Neuron (in vitro differentiated cells): ENCODE data around the gene MICALL2.

Experiments used
- H2AFZ ChIP-seq: one replicate; pipeline ENCODE4 v1.6.1; 2013; ENCODE audit warnings: low read depth, mild to moderate bottlenecking, inconsistent platforms, low read length, moderate library complexity
- H3K27me3 ChIP-seq: one replicate; pipeline ENCODE4 v1.6.1; 2013; ENCODE audit warnings: low read length; ENCODE audit not compliant: insufficient read depth
- H3K36me3 ChIP-seq: one replicate; pipeline ENCODE4 v1.6.1; 2013; ENCODE audit warnings: low read length; ENCODE audit not compliant: insufficient read depth
- H3K4me1 ChIP-seq: one replicate; pipeline ENCODE4 v1.6.1; 2013; ENCODE audit warnings: low read length; ENCODE audit not compliant: insufficient read depth
- H3K4me3 ChIP-seq: 2 replicates; pipeline ENCODE4 v1.5.1; 2013; ENCODE audit warnings: mild to moderate bottlenecking, low read length, moderate library complexity
- H3K9me3 ChIP-seq: one replicate; pipeline ENCODE4 v1.6.1; 2013; ENCODE audit warnings: low read length

The MICALL2 gene

DNA sequence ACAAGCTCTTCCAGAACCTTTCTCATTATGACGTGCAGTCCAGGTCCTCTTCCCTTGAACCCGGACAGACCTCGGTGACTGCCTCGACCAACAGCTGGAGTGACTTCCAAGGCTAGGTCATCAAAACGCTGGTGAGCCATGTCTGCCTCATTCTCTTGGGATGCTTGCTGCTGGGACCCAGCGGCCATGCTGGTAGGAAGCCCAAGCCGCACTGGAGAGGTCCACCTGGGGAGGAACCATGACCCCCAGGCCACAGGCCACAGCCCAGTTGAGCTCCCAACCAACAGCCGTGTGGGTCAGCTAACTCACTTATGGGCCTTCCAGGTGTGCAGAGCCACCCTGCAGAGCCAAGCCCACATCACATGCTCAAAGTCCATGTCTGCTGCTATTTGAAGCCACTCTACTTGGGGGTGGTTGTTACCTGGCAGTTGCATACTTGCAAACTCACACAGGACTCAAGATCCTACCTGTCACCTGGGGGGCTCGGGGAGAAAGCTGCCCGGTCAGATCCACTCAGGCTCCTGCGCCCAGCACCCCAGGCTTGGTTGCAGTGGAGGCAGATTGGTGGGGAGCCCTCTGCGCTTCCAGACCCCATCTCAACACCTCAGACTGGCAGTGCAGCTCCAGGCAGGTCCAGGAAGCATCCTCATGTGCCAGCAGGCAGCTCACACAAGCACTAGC, 57.0 kb downstream of the MICALL2 start:
- no peaks in the 10 kb centered on the region for H3K36me3 ChIP-seq
- H3K27me3 ChIP-seq: peaks cover 23% of the 10 kb centered on the region
- H3K9me3 ChIP-seq: no peaks in the 10 kb centered on the region
- peaks cover 9% of the 10 kb centered on the region for H3K4me1 ChIP-seq
- H2AFZ ChIP-seq: no peak overlapping the region
- H3K4me3 ChIP-seq: no peak overlapping the region

DNA sequence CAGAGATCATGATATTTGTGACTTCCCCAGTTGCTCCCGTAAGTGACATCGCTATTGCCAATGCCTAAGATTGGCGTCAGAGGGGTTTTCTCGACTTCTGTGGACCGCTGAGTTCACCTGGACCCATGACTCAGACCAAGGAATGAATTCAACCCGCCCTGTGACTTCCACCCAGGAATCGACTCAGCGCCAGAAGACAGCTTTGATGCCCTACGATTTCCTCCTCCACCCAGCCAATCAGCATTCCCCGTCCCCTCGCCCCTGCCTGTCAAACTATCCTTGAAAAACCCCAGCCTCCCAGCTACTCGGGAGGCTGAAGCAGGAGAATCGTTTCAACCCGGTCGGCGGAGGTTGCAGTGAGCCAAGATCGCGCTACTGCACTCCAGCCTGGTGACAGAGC, 58.3 kb downstream of the MICALL2 start:
- no peaks in the 10 kb centered on the region for H3K36me3 ChIP-seq
- no peak overlapping the region for H2AFZ ChIP-seq
- peaks cover 9% of the 10 kb centered on the region for H3K4me1 ChIP-seq
- no peak overlapping the region for H3K4me3 ChIP-seq
- H3K9me3 ChIP-seq: no peaks in the 10 kb centered on the region
- H3K27me3 ChIP-seq: peaks cover 17% of the 10 kb centered on the region

DNA sequence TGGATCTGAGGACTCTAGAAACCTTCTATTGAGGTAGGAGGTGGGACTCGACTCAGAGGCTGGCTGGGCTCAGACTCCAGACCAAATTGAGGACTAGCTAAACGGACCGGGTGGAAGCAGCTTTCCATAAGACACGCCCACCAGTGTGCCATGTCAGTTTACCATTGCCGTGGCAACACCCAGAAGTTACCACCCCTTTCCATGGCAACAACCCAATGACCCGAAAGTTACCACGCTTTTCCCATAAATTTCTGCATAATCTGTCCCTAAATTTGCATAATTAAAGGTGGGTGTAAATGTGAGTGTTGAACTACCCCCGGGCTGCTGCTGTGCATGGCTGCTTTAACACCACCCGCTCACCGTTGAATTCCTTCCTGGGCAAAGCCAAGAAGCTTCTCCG, 58.9 kb downstream of the MICALL2 start:
- H3K4me3 ChIP-seq: no peak overlapping the region
- peaks cover 17% of the 10 kb centered on the region for H3K27me3 ChIP-seq
- H2AFZ ChIP-seq: no peak overlapping the region
- no peaks in the 10 kb centered on the region for H3K9me3 ChIP-seq
- peaks cover 9% of the 10 kb centered on the region for H3K4me1 ChIP-seq
- no peaks in the 10 kb centered on the region for H3K36me3 ChIP-seq

DNA sequence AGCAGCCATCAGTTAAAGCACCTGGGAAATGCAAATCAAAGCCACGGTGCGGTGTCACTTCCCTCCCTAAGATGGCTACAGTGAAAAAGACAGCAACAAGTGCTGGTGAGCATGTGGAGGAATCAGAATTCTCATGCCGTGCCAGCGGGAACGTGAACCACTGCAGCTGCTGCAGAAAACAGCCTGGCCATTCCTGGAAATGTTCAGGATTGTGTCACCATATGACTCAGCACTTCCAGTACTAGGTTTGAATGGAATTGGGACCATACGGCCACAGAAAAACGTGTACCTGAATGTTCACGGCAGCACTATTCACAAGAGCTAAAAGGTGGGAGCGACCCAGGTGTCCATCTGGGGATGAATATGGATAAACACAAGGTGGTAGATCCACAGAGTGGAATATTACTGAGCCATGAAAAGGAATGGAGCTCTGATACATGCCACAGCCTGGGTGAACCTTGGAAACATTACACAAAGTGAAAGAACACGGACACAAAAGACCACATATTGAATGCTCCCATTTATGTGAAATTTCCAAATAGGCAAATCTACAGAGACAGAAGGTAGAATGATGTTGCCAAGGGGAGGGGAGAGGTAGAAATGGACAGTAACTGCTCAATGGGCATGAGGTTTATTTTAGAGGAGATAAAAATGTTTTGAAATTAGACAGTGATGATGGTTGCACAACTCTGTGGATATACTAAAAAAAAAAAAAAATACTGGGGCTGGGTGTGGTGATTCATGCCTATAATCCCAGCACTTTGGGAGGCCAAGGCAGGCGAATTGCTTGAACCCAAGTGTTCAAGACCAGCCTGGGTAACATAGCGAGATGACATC, 61.6 kb downstream of the MICALL2 start:
- Histone ChIP-seq H3K36me3 (no peaks in the 10 kb centered on the region), H3K27me3 (peaks cover 4% of the 10 kb centered on the region), H3K9me3 (no peaks in the 10 kb centered on the region), H3K4me3 (no peak overlapping the region), H2AFZ (no peak overlapping the region), H3K4me1 (no peaks in the 10 kb centered on the region)

DNA sequence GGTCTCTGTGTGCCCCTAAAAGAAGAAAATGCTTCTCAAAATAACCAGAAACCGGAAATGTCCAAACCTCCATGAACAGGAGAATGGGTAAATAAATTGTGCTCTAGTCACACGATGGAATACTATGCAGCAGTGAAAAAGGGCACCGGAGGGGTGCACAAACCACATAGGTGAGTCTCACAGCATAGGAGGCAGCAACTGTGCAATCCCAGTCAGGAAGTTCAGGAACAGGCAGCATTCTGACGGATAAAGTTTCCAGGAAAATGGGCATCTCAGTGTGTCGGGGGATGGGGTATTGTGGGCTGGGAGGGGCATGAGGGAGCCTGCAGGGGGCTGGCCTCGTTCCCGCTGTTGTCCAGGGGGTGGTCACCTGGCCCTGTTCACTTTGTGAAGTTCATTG, 63.1 kb downstream of the MICALL2 start:
- Histone ChIP-seq H3K27me3 (peaks cover 4% of the 10 kb centered on the region), H3K4me3 (no peak overlapping the region), H3K36me3 (no peaks in the 10 kb centered on the region), H3K4me1 (no peaks in the 10 kb centered on the region), H2AFZ (no peak overlapping the region), H3K9me3 (peaks cover 4% of the 10 kb centered on the region)

DNA sequence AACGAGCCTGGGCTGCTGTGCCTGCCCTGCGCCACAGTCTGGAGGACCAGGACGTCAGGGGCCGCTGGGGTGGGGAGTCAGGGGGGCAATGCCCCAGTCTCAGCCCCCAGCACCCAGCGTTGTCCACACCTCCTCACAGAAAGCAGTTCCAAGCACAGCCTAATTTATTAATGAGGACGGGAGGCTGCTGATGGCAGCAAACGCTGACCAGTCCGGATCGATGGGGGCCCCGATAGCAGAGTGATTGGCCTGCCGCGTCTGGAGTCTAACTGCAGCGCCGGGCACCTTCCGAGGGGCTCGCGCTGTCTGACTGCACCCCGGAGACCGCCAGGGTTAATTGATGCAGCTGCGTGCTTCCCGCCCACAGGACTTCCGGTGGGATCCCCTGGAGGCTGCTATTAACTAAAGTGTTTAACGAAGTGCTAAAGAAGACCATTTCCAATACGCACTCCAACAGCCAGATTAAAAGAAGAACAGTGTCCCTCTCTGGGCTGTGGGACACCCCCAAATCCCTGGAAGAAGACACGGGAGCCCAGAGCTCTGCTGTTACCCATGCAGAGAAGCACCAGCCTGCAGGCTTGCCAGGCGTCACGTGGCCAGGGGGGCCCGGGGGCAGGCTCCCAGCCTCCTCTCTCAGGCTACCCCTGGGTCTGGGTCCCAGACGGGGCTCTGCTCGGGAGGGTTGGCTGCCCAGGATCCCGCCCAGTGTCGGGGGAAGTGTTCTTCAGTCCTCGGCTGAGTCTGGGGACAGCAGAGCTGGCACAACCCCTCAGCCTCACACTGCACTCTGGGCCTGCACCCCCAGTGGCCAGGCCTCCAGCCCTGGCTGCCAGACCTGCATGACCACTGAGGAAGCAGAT, 63.8 kb downstream of the MICALL2 start:
- Histone ChIP-seq H3K9me3 (peaks cover 4% of the 10 kb centered on the region), H3K36me3 (no peaks in the 10 kb centered on the region), H3K4me3 (no peak overlapping the region), H3K27me3 (peaks cover 7% of the 10 kb centered on the region), H3K4me1 (no peaks in the 10 kb centered on the region), H2AFZ (no peak overlapping the region)

DNA sequence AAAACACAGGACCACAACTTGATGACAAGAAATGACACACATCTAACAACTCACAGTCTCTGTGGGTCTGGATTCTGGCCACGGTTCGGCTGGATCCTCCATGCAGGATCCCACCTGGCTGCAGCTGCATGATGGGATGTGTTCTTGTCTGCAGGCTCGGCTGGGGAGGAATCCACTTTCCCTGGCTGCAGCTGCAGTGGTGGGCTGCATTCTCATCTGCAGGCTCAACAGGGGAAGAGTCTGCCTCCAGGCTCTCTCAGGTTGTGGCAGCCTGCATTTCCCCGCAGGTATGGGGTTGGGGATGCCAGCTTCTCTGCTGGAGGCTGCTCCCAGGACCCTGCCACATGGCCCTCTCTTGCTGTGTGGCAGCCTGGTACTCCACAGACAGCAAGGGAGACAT, 64.9 kb downstream of the MICALL2 start:
- Histone ChIP-seq H2AFZ (no peak overlapping the region), H3K27me3 (peaks cover 3% of the 10 kb centered on the region), H3K4me3 (no peak overlapping the region), H3K9me3 (peaks cover 4% of the 10 kb centered on the region), H3K4me1 (no peaks in the 10 kb centered on the region), H3K36me3 (no peaks in the 10 kb centered on the region)

DNA sequence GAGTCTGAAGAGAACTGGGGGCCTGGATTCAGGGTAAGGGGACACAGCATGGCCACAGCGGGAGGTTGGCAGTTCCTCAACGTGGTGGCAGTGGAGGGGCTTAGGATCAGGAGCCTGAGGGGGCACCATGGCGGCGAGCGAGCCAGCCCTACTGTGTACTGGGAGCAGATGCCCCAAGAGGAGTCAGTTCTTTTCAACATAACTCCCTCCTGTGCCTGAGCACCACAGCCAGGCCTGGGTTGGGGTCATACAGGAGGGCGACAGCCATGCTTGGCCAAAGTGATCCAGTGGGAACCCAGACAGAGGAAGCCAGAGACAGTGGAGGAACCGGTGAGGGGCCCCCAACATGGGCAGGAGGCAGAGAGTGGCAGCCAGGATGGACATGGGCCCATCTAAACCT, 65.8 kb downstream of the MICALL2 start:
- Histone ChIP-seq H2AFZ (no peak overlapping the region), H3K9me3 (peaks cover 4% of the 10 kb centered on the region), H3K4me1 (no peaks in the 10 kb centered on the region), H3K4me3 (no peak overlapping the region), H3K36me3 (no peaks in the 10 kb centered on the region), H3K27me3 (peaks cover 6% of the 10 kb centered on the region)

DNA sequence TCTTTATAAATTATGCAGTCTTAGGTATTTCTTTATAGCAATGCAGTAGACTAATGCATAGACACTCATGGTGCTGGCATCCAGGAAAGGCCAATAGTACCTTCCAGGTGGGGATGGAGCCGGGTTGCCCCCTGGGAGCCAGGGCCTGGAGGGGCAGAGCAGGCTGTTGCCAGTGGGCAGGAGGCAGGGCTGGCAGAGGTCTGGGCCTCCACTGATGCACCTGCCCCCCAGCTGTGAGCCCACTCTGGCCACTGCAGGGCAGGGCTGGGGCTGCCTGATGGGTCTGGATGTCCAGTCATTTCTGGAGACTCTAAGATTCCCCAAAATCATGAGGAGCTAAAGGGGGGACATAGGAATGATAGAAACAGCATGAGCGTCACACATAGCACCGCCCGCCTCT, 66.7 kb downstream of the MICALL2 start:
- Histone ChIP-seq H3K4me1 (no peaks in the 10 kb centered on the region), H3K9me3 (peaks cover 4% of the 10 kb centered on the region), H2AFZ (no peak overlapping the region), H3K36me3 (no peaks in the 10 kb centered on the region), H3K27me3 (peaks cover 10% of the 10 kb centered on the region), H3K4me3 (no peak overlapping the region)

DNA sequence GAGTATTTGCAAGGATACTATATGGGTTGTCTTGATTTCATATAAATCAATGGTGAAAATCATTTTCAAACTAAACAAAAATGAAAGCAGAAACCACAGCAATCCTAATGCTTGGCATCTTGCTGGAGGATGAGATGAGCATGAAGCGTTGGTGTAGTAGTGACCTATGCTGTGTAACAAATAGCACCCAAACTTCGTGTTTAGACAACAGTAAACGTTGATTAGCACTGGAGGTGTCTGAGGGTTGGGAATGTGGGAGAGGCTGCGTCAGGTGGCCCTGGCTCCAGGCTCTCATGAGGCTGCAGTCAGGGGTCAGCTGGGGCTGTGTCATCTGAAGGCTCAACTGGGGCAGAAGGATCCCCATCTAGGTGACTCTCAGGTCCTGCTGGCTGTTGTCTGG, 67.8 kb downstream of the MICALL2 start:
- Histone ChIP-seq H3K4me1 (peaks cover 2% of the 10 kb centered on the region), H2AFZ (no peak overlapping the region), H3K27me3 (peaks cover 19% of the 10 kb centered on the region), H3K9me3 (peaks cover 4% of the 10 kb centered on the region), H3K36me3 (no peaks in the 10 kb centered on the region), H3K4me3 (no peak overlapping the region)

DNA sequence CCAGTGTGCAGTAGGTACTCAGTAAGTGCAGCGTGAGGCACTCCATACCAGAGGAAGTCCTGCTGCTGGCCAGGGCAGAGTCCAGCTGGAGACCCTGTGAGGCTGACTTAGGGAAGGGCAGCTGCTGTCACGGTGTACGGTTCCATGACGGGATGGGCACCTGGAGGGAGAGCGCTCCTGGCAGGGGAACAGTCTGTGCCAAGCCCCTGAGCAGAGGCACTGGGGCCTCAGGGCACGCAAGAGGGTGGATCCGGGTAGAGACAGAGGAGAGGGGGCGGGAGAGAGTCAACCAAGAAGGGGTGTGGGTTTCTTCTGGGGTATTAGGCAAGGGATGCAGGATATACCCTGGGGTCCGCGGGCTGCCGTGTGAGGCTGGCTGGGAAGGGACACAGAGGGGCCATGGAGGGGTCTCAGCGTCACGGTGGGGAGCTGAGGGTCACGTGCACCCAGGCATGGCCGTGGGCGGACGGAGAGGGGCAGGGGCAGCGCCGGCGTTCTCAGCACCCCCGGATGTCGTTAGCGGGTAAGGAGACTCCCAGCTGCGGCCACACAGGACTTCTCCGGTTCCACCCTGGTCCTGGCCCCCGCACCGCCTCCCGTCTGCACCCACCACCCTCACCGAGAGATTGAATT, 70.5 kb downstream of the MICALL2 start:
- H3K4me3 ChIP-seq: no peak overlapping the region
- peaks cover 37% of the 10 kb centered on the region for H3K27me3 ChIP-seq
- peaks cover 6% of the 10 kb centered on the region for H3K4me1 ChIP-seq
- H3K36me3 ChIP-seq: no peaks in the 10 kb centered on the region
- H3K9me3 ChIP-seq: peaks cover 4% of the 10 kb centered on the region
- H2AFZ ChIP-seq: no peak overlapping the region

DNA sequence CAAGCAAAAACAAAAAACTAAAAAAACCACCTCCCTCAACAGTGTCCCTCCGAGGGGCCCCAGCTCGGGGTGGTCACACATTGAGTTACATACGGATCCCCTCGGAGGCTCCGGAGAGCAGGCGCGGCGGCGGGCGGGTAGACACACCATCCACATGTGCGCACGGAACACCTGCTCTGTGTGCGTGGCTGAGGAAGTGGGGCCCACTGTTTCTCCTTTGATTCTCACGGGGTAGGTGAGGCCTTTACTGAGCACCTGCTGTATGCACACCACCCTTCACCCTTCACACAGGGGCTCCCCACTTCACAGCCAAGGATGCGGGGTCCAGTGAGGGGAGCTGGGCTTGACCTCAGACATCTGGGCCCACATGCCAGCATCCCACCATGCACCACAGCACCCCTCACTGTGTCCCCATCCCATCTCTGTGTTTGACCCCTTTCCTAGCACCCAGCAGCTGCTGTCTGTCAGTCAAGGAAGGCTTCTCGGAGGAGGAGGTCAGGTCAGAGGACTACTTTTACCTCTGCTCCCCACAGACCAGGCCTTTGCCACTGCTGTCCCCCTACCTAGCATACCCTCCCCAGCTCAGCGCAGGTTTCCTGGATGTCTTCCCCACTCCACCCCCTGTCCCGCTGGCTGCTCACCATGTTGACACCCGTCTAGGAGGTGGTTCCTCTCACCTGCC, 71.1 kb downstream of the MICALL2 start:
- no peak overlapping the region for H2AFZ ChIP-seq
- peaks cover 6% of the 10 kb centered on the region for H3K4me1 ChIP-seq
- H3K4me3 ChIP-seq: no peak overlapping the region
- H3K36me3 ChIP-seq: no peaks in the 10 kb centered on the region
- peaks cover 37% of the 10 kb centered on the region for H3K27me3 ChIP-seq
- peaks cover 4% of the 10 kb centered on the region for H3K9me3 ChIP-seq
